Uterus (tissue), 2 donors: ENCODE data around the gene PUM1.

Source experiments
- CTCF ChIP-seq, 4 experiments: fragments of 200-600 bp in 2 of 4; fragments of 450-650 bp in 2 of 4; sonication (generic) in 2 of 4; IDR thresholded peaks; one replicate each; pipeline ENCODE4 v1.5.1; 2016 to 2019; ENCODE audit warnings: antibody characterized with exemption in 4 of 4, mild to moderate bottlenecking in 2 of 4, moderate library complexity in 1 of 4
- POLR2A ChIP-seq, 2 donors: fragments of 450-650 bp; IDR thresholded peaks; one replicate each; pipeline ENCODE4 v1.6.1; 2016; ENCODE audit warnings: antibody characterized with exemption in 2 of 2, mild to moderate bottlenecking in 1 of 2, moderate library complexity in 1 of 2

- TF ChIP-seq CTCF (IDR thresholded peaks at IDR 0.05) (no peak), POLR2A (IDR thresholded peaks at IDR 0.05) (no peak)
These were observed 162.0 kb downstream of the PUM1 start for GRCh38 chr1:30903343-30904034.
